PC-9 (cell line): ENCODE results near the gene USP7.

ENCODE experiments used
- EZH2 ChIP-seq: fragments of 200-600 bp; sonication (generic); IDR thresholded peaks from 2 replicates; pipeline ENCODE4 v1.8.0; 2017; ENCODE audit warnings: antibody characterized with exemption, low read depth
- TF ChIP-seq, protein P1 (sequence below): fragments of 200-600 bp; sonication (generic); conservative IDR thresholded peaks from 2 replicates; pipeline ENCODE4 v1.6.1; 2017; ENCODE audit warnings: mixed run types, antibody characterized with exemption, mild to moderate bottlenecking, moderate library complexity

DNA sequence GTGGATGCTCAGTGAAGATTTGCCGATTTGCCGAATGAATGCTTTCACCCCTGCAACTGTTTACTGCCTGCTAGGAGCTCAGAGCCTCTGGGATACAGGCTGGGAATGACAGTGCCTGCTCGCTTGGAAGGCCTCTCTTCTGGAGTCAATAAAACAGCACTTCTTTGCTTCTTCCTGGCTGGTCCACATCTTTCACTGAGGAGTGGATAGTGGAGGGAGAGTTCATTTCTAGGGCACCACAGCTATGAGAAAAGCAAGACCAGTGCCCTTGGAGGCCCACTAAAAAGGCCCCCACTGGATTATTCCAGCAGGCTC lies 3.1 kb upstream of the USP7 start:
- TF ChIP-seq, protein P1, sequence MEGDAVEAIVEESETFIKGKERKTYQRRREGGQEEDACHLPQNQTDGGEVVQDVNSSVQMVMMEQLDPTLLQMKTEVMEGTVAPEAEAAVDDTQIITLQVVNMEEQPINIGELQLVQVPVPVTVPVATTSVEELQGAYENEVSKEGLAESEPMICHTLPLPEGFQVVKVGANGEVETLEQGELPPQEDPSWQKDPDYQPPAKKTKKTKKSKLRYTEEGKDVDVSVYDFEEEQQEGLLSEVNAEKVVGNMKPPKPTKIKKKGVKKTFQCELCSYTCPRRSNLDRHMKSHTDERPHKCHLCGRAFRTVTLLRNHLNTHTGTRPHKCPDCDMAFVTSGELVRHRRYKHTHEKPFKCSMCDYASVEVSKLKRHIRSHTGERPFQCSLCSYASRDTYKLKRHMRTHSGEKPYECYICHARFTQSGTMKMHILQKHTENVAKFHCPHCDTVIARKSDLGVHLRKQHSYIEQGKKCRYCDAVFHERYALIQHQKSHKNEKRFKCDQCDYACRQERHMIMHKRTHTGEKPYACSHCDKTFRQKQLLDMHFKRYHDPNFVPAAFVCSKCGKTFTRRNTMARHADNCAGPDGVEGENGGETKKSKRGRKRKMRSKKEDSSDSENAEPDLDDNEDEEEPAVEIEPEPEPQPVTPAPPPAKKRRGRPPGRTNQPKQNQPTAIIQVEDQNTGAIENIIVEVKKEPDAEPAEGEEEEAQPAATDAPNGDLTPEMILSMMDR: no peak
- no peak for TF ChIP-seq EZH2
